Measurements from ENCODE around the gene DCUN1D1. TPM values are rescaled to one million over a fixed set of nuclear protein-coding genes. Genes with fewer than 3 reads are reported as not detected.

The DCUN1D1 gene
- total and polyA plus RNA-seq, 2 of the 8 experiments (the other 6 are each of a cell fraction or from before 2014, with no cell fraction given), result 6.8 to 70.3 TPM

- DNase-seq (ENCODE audit: low read depth in 1 of 2, low spot score in 2 of 2), result no peak
- Histone ChIP-seq H2BK15ac (ENCODE audit: low read length) (no peak overlapping the region), H3K4me1 (replicated peaks in 1 of 4; ENCODE audit: control insufficient read depth in 3 of 4, insufficient read depth in 4 of 4, low read length in 3 of 4) (peaks cover 0 to 3% (median 1%) of the 10 kb centered on the region in 4 experiments; a peak in 4 of 7 replicates), H2BK20ac (ENCODE audit: low read length) (no peak overlapping the region), H3K23me2 (ENCODE audit: low read depth, low read length) (no peaks in the 10 kb centered on the region), H2BK120ac (replicated peaks; ENCODE audit: low read depth, low read length) (no peak overlapping the region), H4K5ac (ENCODE audit: insufficient read length, low read depth, low read length) (no peak overlapping the region), H3K36me3 (ENCODE audit: control insufficient read depth in 2 of 4, insufficient read depth in 4 of 4, low read length in 3 of 4) (peaks cover 0 to 10% (median 0%) of the 10 kb centered on the region in 4 experiments; a peak in 2 of 8 replicates), H3K4me3 (ENCODE audit: extremely low read depth in 1 of 4, insufficient read depth in 2 of 4, low read depth in 3 of 4, low read length in 4 of 4) (no peak overlapping the region), H3K56ac (replicated peaks; ENCODE audit: insufficient read length, low read depth, low read length) (no peak overlapping the region), H3K79me1 (ENCODE audit: low read depth, low read length) (peaks cover 2% of the 10 kb centered on the region), H3K9ac (replicated peaks in 1 of 4; ENCODE audit: extremely low read depth in 1 of 4, low read depth in 3 of 4, low read length in 3 of 4) (no peak overlapping the region), H3K4me2 (ENCODE audit: insufficient read depth in 1 of 2, low read depth in 2 of 2, low read length in 2 of 2) (no peak overlapping the region), H2AK5ac (ENCODE audit: low read depth, low read length) (no peak overlapping the region), H3K9me3 (ENCODE audit: insufficient read depth in 2 of 2, low read depth in 1 of 2, low read length in 1 of 2) (no peaks in the 10 kb centered on the region), H3K27ac (ENCODE audit: low read depth, low read length) (no peak overlapping the region), H4K8ac (ENCODE audit: extremely low read depth, insufficient read depth, low read length) (no peak overlapping the region), H3K23ac (ENCODE audit: insufficient read length) (no peak overlapping the region), H4K91ac (replicated peaks; ENCODE audit: insufficient read length, low read length) (no peak overlapping the region), H2BK5ac (ENCODE audit: low read depth, low read length) (no peak overlapping the region), H3K4ac (replicated peaks; ENCODE audit: insufficient read length, low read depth, low read length) (no peak overlapping the region), H3K79me2 (ENCODE audit: control insufficient read depth in 1 of 2, insufficient read depth in 2 of 2, low read length in 2 of 2) (peaks cover 0 to 81% of the 10 kb centered on the region in 2 experiments; a peak in 3 of 4 replicates), H4K20me1 (replicated peaks in 1 of 2; ENCODE audit: control insufficient read depth in 1 of 2, insufficient read depth in 2 of 2, low read length in 2 of 2) (peaks cover 0 to 2% of the 10 kb centered on the region in 2 experiments), H3K14ac (ENCODE audit: insufficient read length) (no peak overlapping the region), H2AFZ (ENCODE audit: low read length) (no peak overlapping the region), H2BK12ac (ENCODE audit: low read depth, low read length) (no peak overlapping the region), H3K27me3 (replicated peaks in 1 of 4; ENCODE audit: control insufficient read depth in 3 of 4, extremely low read depth in 1 of 4, insufficient read depth in 3 of 4, low read length in 3 of 4) (no peaks in the 10 kb centered on the region), H3K18ac (ENCODE audit: extremely low read depth, low read length) (no peak overlapping the region)
- POLR2A ChIA-PET (ENCODE audit: partially characterized antibody), result interaction anchor here (0.6 kb wide), 1 partner anchor 34 kb away, joined by 5 read pairs; no protein-coding TSS in a partner anchor
- CTCF ChIA-PET (ENCODE audit: partially characterized antibody), result interaction anchor here (0.6 kb wide), 1 partner anchor 32 kb away, joined by 3 read pairs; no protein-coding TSS in a partner anchor
- FAIRE-seq, result no peak
- WGBS, 2 experiments (ENCODE audit: extremely low coverage in 1 of 2, insufficient coverage in 1 of 2, insufficient read length in 1 of 2, insufficient replicate concordance in 2 of 2, low coverage in 1 of 2, low lambda C conversion rate in 2 of 2, missing lambda C conversion rate in 1 of 2), result 92% methylated on average over 6 of the region's 6 CpGs; no CpG with 5 or more reads in 1 of the 2 experiments
- TF ChIP-seq POU5F1 (IDR thresholded peaks at IDR 0.05; ENCODE audit: low read depth, low read length), result no peak
- no peak for TF ChIP-seq MAX (IDR thresholded peaks at IDR 0.05)
- no peak for TF ChIP-seq CTBP2 (IDR thresholded peaks at IDR 0.05; ENCODE audit: borderline replicate concordance, insufficient read depth, insufficient read length, low read length)
- no peak for TF ChIP-seq TBP (IDR thresholded peaks at IDR 0.05; ENCODE audit: low read depth, low read length)
- no peak for TF ChIP-seq RAD21 (IDR thresholded peaks at IDR 0.05 in 1 of 2, conservative IDR thresholded peaks at IDR 0.05 in 1 of 2; ENCODE audit: low read depth in 2 of 2, low read length in 2 of 2)
- TF ChIP-seq GTF2F1 (IDR thresholded peaks at IDR 0.05; ENCODE audit: borderline replicate concordance, low read depth, low read length), result no peak
- TF ChIP-seq CHD1 (IDR thresholded peaks at IDR 0.05; ENCODE audit: low read depth, low read length), result no peak
- no peak for TF ChIP-seq BCL11A (IDR thresholded peaks at IDR 0.05; ENCODE audit: low read depth in 2 of 2, low read length in 2 of 2)
- TF ChIP-seq SIN3A (conservative IDR thresholded peaks at IDR 0.05 in 1 of 2, IDR thresholded peaks at IDR 0.05 in 1 of 2; ENCODE audit: low read depth in 1 of 2, low read length in 2 of 2), result no peak
- no peak for TF ChIP-seq EP300 (IDR thresholded peaks at IDR 0.05; ENCODE audit: borderline replicate concordance in 1 of 2, low read depth in 2 of 2, low read length in 2 of 2)
These were observed 12.8 kb downstream of the DCUN1D1 start for GRCh38 chr3:182967218-182968204.
